ENCODE data around the gene ADGRV1.

The ADGRV1 gene

DNA sequence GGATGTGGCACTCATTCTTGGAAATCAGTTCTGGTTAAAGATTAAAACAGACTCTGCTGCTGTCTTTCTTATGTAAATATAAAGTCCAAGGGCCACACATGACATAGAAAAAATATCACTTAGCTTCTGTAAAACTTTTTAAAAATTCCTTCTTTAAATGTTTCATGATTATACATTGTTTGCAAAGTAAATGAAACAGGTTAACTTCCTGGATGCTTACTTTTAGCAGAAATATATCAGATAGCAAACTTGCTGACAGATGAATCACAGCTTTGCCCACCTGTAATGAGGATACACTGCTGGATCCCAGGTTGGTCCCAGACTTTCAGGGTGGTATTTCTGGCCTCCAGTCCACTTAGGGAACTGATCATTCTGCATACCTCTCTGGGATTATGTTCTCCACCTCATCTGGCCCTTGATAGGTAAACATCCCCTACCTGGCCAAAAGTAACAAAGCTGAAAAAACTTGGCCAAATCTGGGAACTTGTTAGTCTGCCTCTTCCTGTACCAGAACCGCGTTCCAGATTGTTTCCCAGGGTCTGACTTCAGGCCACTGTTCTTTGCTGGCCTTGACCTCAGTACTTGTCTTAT lies 340.5 kb downstream of the ADGRV1 start:
- no peak for TF ChIP-seq GABPA (IDR thresholded peaks at IDR 0.05; ENCODE audit: low read depth)
- TF ChIP-seq, protein P1, sequence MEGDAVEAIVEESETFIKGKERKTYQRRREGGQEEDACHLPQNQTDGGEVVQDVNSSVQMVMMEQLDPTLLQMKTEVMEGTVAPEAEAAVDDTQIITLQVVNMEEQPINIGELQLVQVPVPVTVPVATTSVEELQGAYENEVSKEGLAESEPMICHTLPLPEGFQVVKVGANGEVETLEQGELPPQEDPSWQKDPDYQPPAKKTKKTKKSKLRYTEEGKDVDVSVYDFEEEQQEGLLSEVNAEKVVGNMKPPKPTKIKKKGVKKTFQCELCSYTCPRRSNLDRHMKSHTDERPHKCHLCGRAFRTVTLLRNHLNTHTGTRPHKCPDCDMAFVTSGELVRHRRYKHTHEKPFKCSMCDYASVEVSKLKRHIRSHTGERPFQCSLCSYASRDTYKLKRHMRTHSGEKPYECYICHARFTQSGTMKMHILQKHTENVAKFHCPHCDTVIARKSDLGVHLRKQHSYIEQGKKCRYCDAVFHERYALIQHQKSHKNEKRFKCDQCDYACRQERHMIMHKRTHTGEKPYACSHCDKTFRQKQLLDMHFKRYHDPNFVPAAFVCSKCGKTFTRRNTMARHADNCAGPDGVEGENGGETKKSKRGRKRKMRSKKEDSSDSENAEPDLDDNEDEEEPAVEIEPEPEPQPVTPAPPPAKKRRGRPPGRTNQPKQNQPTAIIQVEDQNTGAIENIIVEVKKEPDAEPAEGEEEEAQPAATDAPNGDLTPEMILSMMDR (IDR thresholded peaks at IDR 0.05; ENCODE audit: insufficient read depth, low read length), result no peak
- no peak for TF ChIP-seq SPI1 (IDR thresholded peaks at IDR 0.05; ENCODE audit: borderline replicate concordance, low read depth)
- TF ChIP-seq POLR2AphosphoS5 (IDR thresholded peaks at IDR 0.05; ENCODE audit: low read depth), result no peak
- TF ChIP-seq, protein P2, sequence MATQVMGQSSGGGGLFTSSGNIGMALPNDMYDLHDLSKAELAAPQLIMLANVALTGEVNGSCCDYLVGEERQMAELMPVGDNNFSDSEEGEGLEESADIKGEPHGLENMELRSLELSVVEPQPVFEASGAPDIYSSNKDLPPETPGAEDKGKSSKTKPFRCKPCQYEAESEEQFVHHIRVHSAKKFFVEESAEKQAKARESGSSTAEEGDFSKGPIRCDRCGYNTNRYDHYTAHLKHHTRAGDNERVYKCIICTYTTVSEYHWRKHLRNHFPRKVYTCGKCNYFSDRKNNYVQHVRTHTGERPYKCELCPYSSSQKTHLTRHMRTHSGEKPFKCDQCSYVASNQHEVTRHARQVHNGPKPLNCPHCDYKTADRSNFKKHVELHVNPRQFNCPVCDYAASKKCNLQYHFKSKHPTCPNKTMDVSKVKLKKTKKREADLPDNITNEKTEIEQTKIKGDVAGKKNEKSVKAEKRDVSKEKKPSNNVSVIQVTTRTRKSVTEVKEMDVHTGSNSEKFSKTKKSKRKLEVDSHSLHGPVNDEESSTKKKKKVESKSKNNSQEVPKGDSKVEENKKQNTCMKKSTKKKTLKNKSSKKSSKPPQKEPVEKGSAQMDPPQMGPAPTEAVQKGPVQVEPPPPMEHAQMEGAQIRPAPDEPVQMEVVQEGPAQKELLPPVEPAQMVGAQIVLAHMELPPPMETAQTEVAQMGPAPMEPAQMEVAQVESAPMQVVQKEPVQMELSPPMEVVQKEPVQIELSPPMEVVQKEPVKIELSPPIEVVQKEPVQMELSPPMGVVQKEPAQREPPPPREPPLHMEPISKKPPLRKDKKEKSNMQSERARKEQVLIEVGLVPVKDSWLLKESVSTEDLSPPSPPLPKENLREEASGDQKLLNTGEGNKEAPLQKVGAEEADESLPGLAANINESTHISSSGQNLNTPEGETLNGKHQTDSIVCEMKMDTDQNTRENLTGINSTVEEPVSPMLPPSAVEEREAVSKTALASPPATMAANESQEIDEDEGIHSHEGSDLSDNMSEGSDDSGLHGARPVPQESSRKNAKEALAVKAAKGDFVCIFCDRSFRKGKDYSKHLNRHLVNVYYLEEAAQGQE (IDR thresholded peaks at IDR 0.05; ENCODE audit: insufficient replicate concordance, low read depth), result no peak
- H3K4me3 ChIP-seq (replicated peaks; ENCODE audit: insufficient read depth, low read length), result no peak overlapping the region
- no peaks in the 10 kb centered on the region for H3K27me3 ChIP-seq (ENCODE audit: insufficient read depth, poor library complexity, severe bottlenecking)
- no peak for DNase-seq (ENCODE audit: low read depth in 1 of 2, low spot score in 1 of 2)
- no peak overlapping the region for H3K27ac ChIP-seq (replicated peaks)

DNA sequence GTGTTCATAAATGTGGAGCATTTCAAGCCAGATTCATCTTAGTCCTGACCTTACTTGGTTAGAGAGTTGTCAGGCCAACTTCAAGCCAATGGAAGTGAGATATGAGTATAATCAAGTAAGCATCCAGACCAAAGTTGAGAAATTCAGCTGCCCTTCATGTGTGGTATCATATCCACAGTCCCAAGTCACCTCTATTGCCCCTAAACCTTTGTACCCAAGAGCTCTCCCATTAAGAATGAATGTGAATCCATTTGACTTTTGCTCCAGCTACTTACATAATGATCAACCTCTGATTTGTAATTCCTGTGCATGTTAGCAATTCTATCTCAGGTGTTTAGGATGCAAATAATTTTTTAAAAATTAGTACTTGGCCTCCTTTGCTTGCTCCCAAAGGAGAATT lies 342.7 kb downstream of the ADGRV1 start:
- Histone ChIP-seq H3K27me3 (ENCODE audit: insufficient read depth, poor library complexity, severe bottlenecking) (no peaks in the 10 kb centered on the region), H3K4me3 (replicated peaks; ENCODE audit: insufficient read depth, low read length) (no peak overlapping the region), H3K27ac (replicated peaks) (no peak overlapping the region)
- TF ChIP-seq, protein P1 (IDR thresholded peaks at IDR 0.05; ENCODE audit: insufficient read depth, low read length), result no peak
- TF ChIP-seq GABPA (IDR thresholded peaks at IDR 0.05; ENCODE audit: low read depth), result no peak
- TF ChIP-seq, protein P2 (IDR thresholded peaks at IDR 0.05; ENCODE audit: insufficient replicate concordance, low read depth), result no peak
- no peak for TF ChIP-seq SPI1 (IDR thresholded peaks at IDR 0.05; ENCODE audit: borderline replicate concordance, low read depth)
- no peak for TF ChIP-seq POLR2AphosphoS5 (IDR thresholded peaks at IDR 0.05; ENCODE audit: low read depth)
- DNase-seq (ENCODE audit: low read depth in 1 of 2, low spot score in 1 of 2), result no peak

DNA sequence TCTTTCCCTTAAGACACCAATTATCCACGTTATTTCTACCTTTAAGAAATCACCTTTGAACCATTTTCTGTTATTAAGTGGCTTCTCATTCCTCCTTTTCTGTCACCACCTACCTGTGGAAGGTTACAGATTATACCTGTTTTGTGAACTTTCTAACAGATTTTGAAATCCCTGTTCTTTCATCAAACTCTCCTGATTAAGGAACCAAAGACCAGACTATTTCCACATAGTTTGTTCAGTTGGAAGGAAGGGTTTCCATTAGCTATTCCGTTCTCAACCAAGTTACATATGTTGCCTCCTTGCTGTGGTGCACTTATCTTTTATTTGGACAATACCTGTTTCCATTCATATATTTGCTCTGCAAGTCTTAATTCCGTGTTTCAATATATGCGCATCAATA lies 343.6 kb downstream of the ADGRV1 start:
- TF ChIP-seq, protein P1 (IDR thresholded peaks at IDR 0.05; ENCODE audit: insufficient read depth, low read length), result no peak
- TF ChIP-seq GABPA (IDR thresholded peaks at IDR 0.05; ENCODE audit: low read depth) (no peak), POLR2AphosphoS5 (IDR thresholded peaks at IDR 0.05; ENCODE audit: low read depth) (no peak), SPI1 (IDR thresholded peaks at IDR 0.05; ENCODE audit: borderline replicate concordance, low read depth) (no peak)
- TF ChIP-seq, protein P2 (IDR thresholded peaks at IDR 0.05; ENCODE audit: insufficient replicate concordance, low read depth), result no peak
- Histone ChIP-seq H3K4me3 (replicated peaks; ENCODE audit: insufficient read depth, low read length) (no peak overlapping the region), H3K27me3 (ENCODE audit: insufficient read depth, poor library complexity, severe bottlenecking) (no peaks in the 10 kb centered on the region), H3K27ac (replicated peaks) (no peak overlapping the region)
- DNase-seq (ENCODE audit: low read depth in 1 of 2, low spot score in 1 of 2), result no peak

All from HL-60 (cell line).